ENCODE data around the gene CFAP206.

- TF ChIP-seq ESRRG (CRISPR knock-in tag; IDR thresholded peaks at IDR 0.05) (no peak), PPARA (CRISPR knock-in tag; IDR thresholded peaks at IDR 0.05; ENCODE audit: borderline replicate concordance) (no peak), ARNTL (CRISPR knock-in tag; IDR thresholded peaks at IDR 0.05; ENCODE audit: borderline replicate concordance, low read depth) (no peak), BACH2 (CRISPR knock-in tag; IDR thresholded peaks at IDR 0.05; ENCODE audit: borderline replicate concordance) (no peak), CSDC2 (CRISPR knock-in tag; IDR thresholded peaks at IDR 0.05) (no peak), PATZ1 (CRISPR knock-in tag; IDR thresholded peaks at IDR 0.05; ENCODE audit: borderline replicate concordance) (no peak), ZNF565 (CRISPR knock-in tag; conservative IDR thresholded peaks at IDR 0.05; ENCODE audit: low read depth) (no peak)
- TF ChIP-seq, protein P1, sequence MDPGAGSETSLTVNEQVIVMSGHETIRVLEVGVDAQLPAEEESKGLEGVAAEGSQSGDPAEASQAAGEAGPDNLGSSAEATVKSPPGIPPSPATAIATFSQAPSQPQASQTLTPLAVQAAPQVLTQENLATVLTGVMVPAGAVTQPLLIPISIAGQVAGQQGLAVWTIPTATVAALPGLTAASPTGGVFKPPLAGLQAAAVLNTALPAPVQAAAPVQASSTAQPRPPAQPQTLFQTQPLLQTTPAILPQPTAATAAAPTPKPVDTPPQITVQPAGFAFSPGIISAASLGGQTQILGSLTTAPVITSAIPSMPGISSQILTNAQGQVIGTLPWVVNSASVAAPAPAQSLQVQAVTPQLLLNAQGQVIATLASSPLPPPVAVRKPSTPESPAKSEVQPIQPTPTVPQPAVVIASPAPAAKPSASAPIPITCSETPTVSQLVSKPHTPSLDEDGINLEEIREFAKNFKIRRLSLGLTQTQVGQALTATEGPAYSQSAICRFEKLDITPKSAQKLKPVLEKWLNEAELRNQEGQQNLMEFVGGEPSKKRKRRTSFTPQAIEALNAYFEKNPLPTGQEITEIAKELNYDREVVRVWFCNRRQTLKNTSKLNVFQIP (CRISPR knock-in tag; IDR thresholded peaks at IDR 0.05; ENCODE audit: borderline replicate concordance, low read depth): no peak
Measured at GRCh38 chr6:87444362-87444761, 36.6 kb downstream of the CFAP206 start.
